Measurements from ENCODE around the gene SLC18A2.

The SLC18A2 gene

GRCh38 chr10:117239051-117239450 lies 1.9 kb upstream of the SLC18A2 start:
- DNase-seq, result no peak

- DNase-seq, result no peak
Observed at GRCh38 chr10:117239721-117240620, 943 bp upstream of the SLC18A2 start.

- no peak for DNase-seq
Observed at GRCh38 chr10:117241541-117242462, 888 bp downstream of the SLC18A2 start.

- no peak for DNase-seq
Observed at GRCh38 chr10:117242463-117242832, 1.5 kb downstream of the SLC18A2 start.

GRCh38 chr10:117246997-117247671 lies 6.2 kb downstream of the SLC18A2 start:
- no peak for DNase-seq

GRCh38 chr10:117248750-117249465 lies 8.0 kb downstream of the SLC18A2 start:
- DNase-seq, result no peak

GRCh38 chr10:117249493-117250093 lies 8.7 kb downstream of the SLC18A2 start:
- no peak for DNase-seq

- no peak for DNase-seq
Observed at GRCh38 chr10:117250411-117250810, 9.5 kb downstream of the SLC18A2 start.

- no peak for DNase-seq
Observed at GRCh38 chr10:117253908-117254307, 13.0 kb downstream of the SLC18A2 start.

GRCh38 chr10:117254338-117254737 lies 13.4 kb downstream of the SLC18A2 start:
- no peak for DNase-seq

- DNase-seq, result no peak
Observed at GRCh38 chr10:117254774-117255735, 14.1 kb downstream of the SLC18A2 start.

GRCh38 chr10:117255835-117256460 lies 15.0 kb downstream of the SLC18A2 start:
- no peak for DNase-seq

- DNase-seq, result no peak
Observed at GRCh38 chr10:117256910-117257309, 16.0 kb downstream of the SLC18A2 start.

- DNase-seq, result no peak
Observed at GRCh38 chr10:117257721-117258120, 16.8 kb downstream of the SLC18A2 start.

- no peak for DNase-seq
Observed at GRCh38 chr10:117259279-117259678, 18.4 kb downstream of the SLC18A2 start.

GRCh38 chr10:117260084-117260483 lies 19.2 kb downstream of the SLC18A2 start:
- DNase-seq, result no peak

- no peak for DNase-seq
Observed at GRCh38 chr10:117261501-117261900, 20.6 kb downstream of the SLC18A2 start.

- DNase-seq, result peak; percentile 7
Observed at GRCh38 chr10:117262291-117262902, 21.5 kb downstream of the SLC18A2 start.

- DNase-seq, result no peak
Observed at GRCh38 chr10:117262903-117263293, 22.0 kb downstream of the SLC18A2 start.

- no peak for DNase-seq
Observed at GRCh38 chr10:117264782-117265181, 23.9 kb downstream of the SLC18A2 start.
